H9 (cell line): ENCODE results near the gene TRAPPC13. TPM values are rescaled to one million over a fixed set of nuclear protein-coding genes. Genes with fewer than 3 reads are reported as not detected.

Experiments used
- DNase-seq: peaks from one replicate; pipeline ENCODE4 v3.0.0-alpha.2; 2017
- H2AFZ ChIP-seq: one replicate; pipeline ENCODE4 v1.6.1; 2013; ENCODE audit warnings: mild to moderate bottlenecking, low read length, control low read depth, moderate library complexity
- H2AK5ac ChIP-seq: 2 replicates; pipeline ENCODE4 v1.6.1; 2013; ENCODE audit warnings: low read length, control low read depth, mixed read lengths; ENCODE audit not compliant: insufficient read length
- H2BK120ac ChIP-seq: one replicate; pipeline ENCODE4 v1.6.1; 2013; ENCODE audit warnings: low read depth, mild to moderate bottlenecking, low read length, control low read depth, inconsistent platforms; ENCODE audit not compliant: poor library complexity, severe bottlenecking
- H2BK12ac ChIP-seq: 2 replicates; pipeline ENCODE4 v1.6.1; 2013; ENCODE audit warnings: low read length, control low read depth, mixed read lengths, low read depth; ENCODE audit not compliant: insufficient read length
- H2BK15ac ChIP-seq: 2 replicates; pipeline ENCODE4 v1.6.1; 2013; ENCODE audit warnings: low read depth, low read length, control low read depth
- H2BK20ac ChIP-seq: one replicate; pipeline ENCODE4 v1.6.1; 2013; ENCODE audit warnings: low read depth, mild to moderate bottlenecking, low read length, control low read depth, inconsistent platforms; ENCODE audit not compliant: poor library complexity, severe bottlenecking
- H2BK5ac ChIP-seq: 2 replicates; pipeline ENCODE4 v1.6.1; 2013; ENCODE audit warnings: low read length, control low read depth, mixed read lengths; ENCODE audit not compliant: insufficient read length
- H3K14ac ChIP-seq: 2 replicates; pipeline ENCODE4 v1.6.1; 2013; ENCODE audit warnings: low read length, control low read depth; ENCODE audit not compliant: insufficient read depth
- H3K18ac ChIP-seq: 2 replicates; pipeline ENCODE4 v1.6.1; 2013; ENCODE audit warnings: low read depth, mild to moderate bottlenecking, mixed read lengths, low read length, control low read depth; ENCODE audit not compliant: insufficient read length
- H3K23ac ChIP-seq: 2 replicates; pipeline ENCODE4 v1.6.1; 2013; ENCODE audit warnings: low read length, control low read depth, mixed read lengths, low read depth; ENCODE audit not compliant: insufficient read length
- H3K23me2 ChIP-seq: 2 replicates; pipeline ENCODE4 v1.6.1; 2013; ENCODE audit warnings: low read depth, mild to moderate bottlenecking, mixed read lengths, low read length, control low read depth; ENCODE audit not compliant: insufficient read length, poor library complexity, severe bottlenecking
- H3K27ac ChIP-seq: 2 replicates; pipeline ENCODE4 v1.5.1; 2013; ENCODE audit warnings: low read length, control low read depth, mixed read lengths, low read depth; ENCODE audit not compliant: insufficient read length
- H3K27me3 ChIP-seq: 2 replicates; pipeline ENCODE4 v1.6.1; 2013; ENCODE audit warnings: low read length, control low read depth, inconsistent platforms; ENCODE audit not compliant: insufficient read depth
- H3K4ac ChIP-seq: 2 replicates; pipeline ENCODE4 v1.6.1; 2013; ENCODE audit warnings: low read depth, mild to moderate bottlenecking, control low read depth, inconsistent platforms, low read length, moderate library complexity
- H3K4me1 ChIP-seq: 2 replicates; pipeline ENCODE4 v1.6.1; 2013; ENCODE audit warnings: low read length, control low read depth, inconsistent platforms; ENCODE audit not compliant: insufficient read depth
- H3K4me2 ChIP-seq: 2 replicates; pipeline ENCODE4 v1.6.1; 2013; ENCODE audit warnings: low read length, control low read depth, mixed read lengths; ENCODE audit not compliant: insufficient read length, insufficient read depth
- H3K56ac ChIP-seq: 2 replicates; pipeline ENCODE4 v1.6.1; 2013; ENCODE audit warnings: low read depth, mild to moderate bottlenecking, mixed read lengths, low read length, control low read depth; ENCODE audit not compliant: insufficient read length
- H3K79me1 ChIP-seq: 2 replicates; pipeline ENCODE4 v1.6.1; 2013; ENCODE audit warnings: low read depth, mild to moderate bottlenecking, moderate library complexity, low read length, control low read depth, inconsistent platforms; ENCODE audit not compliant: insufficient read depth, poor library complexity, severe bottlenecking
- H3K79me2 ChIP-seq: 2 replicates; pipeline ENCODE4 v1.6.1; 2013; ENCODE audit warnings: low read length, control low read depth, inconsistent platforms; ENCODE audit not compliant: insufficient read depth
- H3K9ac ChIP-seq: 2 replicates; pipeline ENCODE4 v1.6.1; 2013; ENCODE audit warnings: low read length, control low read depth, mixed read lengths; ENCODE audit not compliant: insufficient read length; ENCODE audit errors: extremely low read depth
- H3K9me3 ChIP-seq: one replicate; pipeline ENCODE4 v1.6.1; 2013; ENCODE audit warnings: low read depth, low read length, inconsistent platforms; ENCODE audit not compliant: control insufficient read depth
- H3T11ph ChIP-seq: one replicate; pipeline ENCODE4 v1.6.1; 2013; ENCODE audit warnings: mild to moderate bottlenecking, low read length, control low read depth, inconsistent platforms
- H4K20me1 ChIP-seq: one replicate; pipeline ENCODE4 v1.6.1; 2013; ENCODE audit not compliant: control insufficient read depth, insufficient read length, insufficient read depth
- H4K5ac ChIP-seq: 2 replicates; pipeline ENCODE4 v1.6.1; 2013; ENCODE audit warnings: low read depth, mild to moderate bottlenecking, mixed read lengths, low read length, control low read depth; ENCODE audit not compliant: insufficient read length
- H4K8ac ChIP-seq: replicated peaks from 2 replicates; pipeline ENCODE4 v1.6.1; 2013; ENCODE audit warnings: low read length, control low read depth, mixed read lengths, low read depth; ENCODE audit not compliant: insufficient read length
- H4K91ac ChIP-seq: 2 replicates; pipeline ENCODE4 v1.6.1; 2013; ENCODE audit warnings: low read depth, mild to moderate bottlenecking, moderate library complexity, mixed read lengths, low read length, control low read depth; ENCODE audit not compliant: insufficient read length
- H3K27ac Mint-ChIP-seq, 3 experiments: 2 replicates in 2 of 3; 3 replicates in 1 of 3; pipeline ENCODE4 v1.8.0; 2020 to 2021; ENCODE audit warnings: mixed read lengths in 3 of 3, mild to moderate bottlenecking in 1 of 3, moderate library complexity in 1 of 3
- H3K27me3 Mint-ChIP-seq: 2 replicates; pipeline ENCODE4 v1.8.0; 2021; ENCODE audit warnings: low read depth, mild to moderate bottlenecking, moderate library complexity, mixed read lengths
- H3K36me3 Mint-ChIP-seq, 3 experiments: 2 replicates in 2 of 3; 3 replicates in 1 of 3; pipeline ENCODE4 v1.8.0; 2020 to 2021; ENCODE audit warnings: low read depth in 3 of 3, mixed read lengths in 3 of 3; ENCODE audit not compliant: insufficient read depth in 1 of 3
- H3K4me1 Mint-ChIP-seq, 2 experiments: 2 replicates each; pipeline ENCODE4 v1.8.0; 2020; ENCODE audit warnings: mixed read lengths in 2 of 2
- H3K4me3 Mint-ChIP-seq, 2 experiments: 2 replicates in 1 of 2; 3 replicates in 1 of 2; pipeline ENCODE4 v1.8.0; 2020 to 2021; ENCODE audit warnings: mild to moderate bottlenecking in 2 of 2, mixed read lengths in 2 of 2, moderate library complexity in 1 of 2
- H3K9me3 Mint-ChIP-seq, 2 experiments: 2 replicates in 1 of 2; 3 replicates in 1 of 2; pipeline ENCODE4 v1.8.0; 2020; ENCODE audit warnings: mild to moderate bottlenecking in 2 of 2, mixed read lengths in 2 of 2, moderate library complexity in 1 of 2
- WGBS: extraction: QIAGEN DNeasy Blood & Tissue Kit; methylation state at CpG from one replicate; pipeline ENCODE4 v1.1.7; 2013; ENCODE audit warnings: missing lambda C conversion rate, low lambda C conversion rate, mixed read lengths; ENCODE audit not compliant: insufficient read length; ENCODE audit errors: extremely low coverage; 5-methylcytosine and 5-hydroxymethylcytosine counted together
- total RNA-seq: library from RNA; stranded (reverse); gene quantifications from 2 replicates; pipeline ENCODE4 v1.2.1, GENCODE V29; 2021
- TF ChIP-seq, protein P1 (sequence below): fragments of 200-600 bp; sonication (generic); conservative IDR thresholded peaks from 3 replicates; pipeline ENCODE4 v1.8.0; 2021; ENCODE audit warnings: antibody characterized with exemption, mild to moderate bottlenecking

Gene TRAPPC13
- total RNA-seq, 1 experiment from 2014 or later: 16.7 TPM

DNA sequence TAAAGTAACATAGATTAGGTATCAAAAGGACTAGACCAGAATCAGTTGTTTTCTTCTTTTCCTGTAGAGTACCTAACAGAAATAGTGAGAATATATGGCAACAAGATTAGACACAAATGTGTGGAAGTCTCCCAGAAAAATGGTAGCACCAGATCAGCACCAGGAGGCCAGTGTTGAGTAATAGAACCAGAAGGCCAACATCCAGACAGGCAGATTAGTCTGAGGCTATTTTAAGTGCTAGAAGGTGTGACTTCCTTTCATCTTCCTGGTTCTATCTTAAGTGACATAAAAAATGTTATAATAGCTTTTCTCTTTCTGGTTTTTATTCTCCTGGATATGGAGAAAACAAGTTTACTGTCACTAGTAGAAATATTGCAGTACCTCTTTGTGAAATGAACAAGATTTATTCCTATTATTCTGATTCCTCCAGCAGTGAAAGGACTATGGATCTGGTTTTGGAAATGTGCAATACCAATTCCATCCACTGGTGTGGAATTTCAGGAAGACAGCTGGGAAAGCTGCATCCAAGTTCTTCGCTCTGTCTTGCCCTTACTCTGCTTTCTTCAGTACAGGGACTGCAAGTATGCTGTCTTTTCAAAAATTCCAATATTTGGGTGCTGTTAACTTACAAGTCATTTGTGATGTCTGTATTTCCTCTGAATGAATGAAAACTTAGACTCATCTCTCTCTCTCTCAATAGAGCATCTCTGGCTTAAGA lies 39.1 kb downstream of the TRAPPC13 start:
- Histone ChIP-seq H3K4me1 (no peaks in the 10 kb centered on the region), H2BK12ac (no peak overlapping the region), H4K8ac (no peak overlapping the region), H3T11ph (no peak overlapping the region), H3K27ac (no peak overlapping the region), H2BK5ac (no peak overlapping the region), H2AK5ac (no peak overlapping the region), H3K9me3 (no peaks in the 10 kb centered on the region), H3K23me2 (no peaks in the 10 kb centered on the region), H2BK120ac (no peak overlapping the region), H3K18ac (no peak overlapping the region), H3K4ac (no peak overlapping the region), H4K91ac (no peak overlapping the region), H4K5ac (no peak overlapping the region), H3K4me2 (no peak overlapping the region), H3K27me3 (no peaks in the 10 kb centered on the region), H3K23ac (no peak overlapping the region), H3K56ac (no peak overlapping the region), H3K9ac (no peak overlapping the region), H3K79me2 (no peaks in the 10 kb centered on the region), H3K14ac (no peak overlapping the region), H2BK20ac (no peak overlapping the region), H4K20me1 (no peaks in the 10 kb centered on the region), H3K79me1 (no peaks in the 10 kb centered on the region), H2BK15ac (no peak overlapping the region), H2AFZ (no peak overlapping the region)
- Mint-ChIP-seq H3K36me3 (peaks cover 0 to 12% (median 2%) of the 10 kb centered on the region in 3 experiments; a peak in 3 of 7 replicates), H3K9me3 (no peaks in the 10 kb centered on the region), H3K4me1 (no peaks in the 10 kb centered on the region), H3K27ac (no peak overlapping the region; a peak in 1 of 7 replicates), H3K4me3 (no peak overlapping the region), H3K27me3 (no peaks in the 10 kb centered on the region)
- no CpG with 5 or more reads among the region's 1 CpG for WGBS
- TF ChIP-seq, protein P1, sequence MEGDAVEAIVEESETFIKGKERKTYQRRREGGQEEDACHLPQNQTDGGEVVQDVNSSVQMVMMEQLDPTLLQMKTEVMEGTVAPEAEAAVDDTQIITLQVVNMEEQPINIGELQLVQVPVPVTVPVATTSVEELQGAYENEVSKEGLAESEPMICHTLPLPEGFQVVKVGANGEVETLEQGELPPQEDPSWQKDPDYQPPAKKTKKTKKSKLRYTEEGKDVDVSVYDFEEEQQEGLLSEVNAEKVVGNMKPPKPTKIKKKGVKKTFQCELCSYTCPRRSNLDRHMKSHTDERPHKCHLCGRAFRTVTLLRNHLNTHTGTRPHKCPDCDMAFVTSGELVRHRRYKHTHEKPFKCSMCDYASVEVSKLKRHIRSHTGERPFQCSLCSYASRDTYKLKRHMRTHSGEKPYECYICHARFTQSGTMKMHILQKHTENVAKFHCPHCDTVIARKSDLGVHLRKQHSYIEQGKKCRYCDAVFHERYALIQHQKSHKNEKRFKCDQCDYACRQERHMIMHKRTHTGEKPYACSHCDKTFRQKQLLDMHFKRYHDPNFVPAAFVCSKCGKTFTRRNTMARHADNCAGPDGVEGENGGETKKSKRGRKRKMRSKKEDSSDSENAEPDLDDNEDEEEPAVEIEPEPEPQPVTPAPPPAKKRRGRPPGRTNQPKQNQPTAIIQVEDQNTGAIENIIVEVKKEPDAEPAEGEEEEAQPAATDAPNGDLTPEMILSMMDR: peak; percentile 61
- DNase-seq: no peak
